SH-SY5Y (cell line): ENCODE data around the gene MAPK8IP3.

Experiments
- GATA2 ChIP-seq: IDR thresholded peaks from 2 replicates; pipeline ENCODE4 v1.6.1; 2011; ENCODE audit warnings: mild to moderate bottlenecking, low read depth, low read length
- GATA3 ChIP-seq: IDR thresholded peaks from 2 replicates; pipeline ENCODE4 v1.6.1; 2011; ENCODE audit warnings: low read depth, mild to moderate bottlenecking, low read length, moderate library complexity

The MAPK8IP3 gene

GRCh38 chr16:1732071-1732470, 26.1 kb downstream of the MAPK8IP3 start:
- TF ChIP-seq GATA3 (no peak), GATA2 (no peak)

- TF ChIP-seq GATA2 (no peak), GATA3 (no peak)
Measured at GRCh38 chr16:1734123-1734522, 28.1 kb downstream of the MAPK8IP3 start.

GRCh38 chr16:1734816-1735215, 28.8 kb downstream of the MAPK8IP3 start:
- TF ChIP-seq GATA2 (no peak), GATA3 (no peak)

- TF ChIP-seq GATA3: no peak
- no peak for TF ChIP-seq GATA2
Measured at GRCh38 chr16:1740234-1740633, 34.2 kb downstream of the MAPK8IP3 start.

- TF ChIP-seq GATA2 (no peak), GATA3 (no peak)
Measured at GRCh38 chr16:1740781-1741490, 34.9 kb downstream of the MAPK8IP3 start.

GRCh38 chr16:1741553-1742165, 35.7 kb downstream of the MAPK8IP3 start:
- TF ChIP-seq GATA2 (no peak), GATA3 (no peak)

- TF ChIP-seq GATA3 (no peak), GATA2 (no peak)
Measured at GRCh38 chr16:1743376-1744337, 37.7 kb downstream of the MAPK8IP3 start.

- TF ChIP-seq GATA2: no peak
- TF ChIP-seq GATA3: no peak
Measured at GRCh38 chr16:1744338-1744840, 38.4 kb downstream of the MAPK8IP3 start.

- no peak for TF ChIP-seq GATA3
Measured at GRCh38 chr16:1745181-1745899, 39.3 kb downstream of the MAPK8IP3 start.

- TF ChIP-seq GATA2 (no peak), GATA3 (no peak)
Measured at GRCh38 chr16:1745900-1746692, 40.1 kb downstream of the MAPK8IP3 start.

GRCh38 chr16:1746693-1747195, 40.7 kb downstream of the MAPK8IP3 start:
- TF ChIP-seq GATA3 (no peak), GATA2 (no peak)

GRCh38 chr16:1747934-1748333, 41.9 kb downstream of the MAPK8IP3 start:
- TF ChIP-seq GATA3: no peak
- no peak for TF ChIP-seq GATA2
